GM10266 (cell line): Measurements from ENCODE around the gene SLC27A3.

Source experiments
- DNase-seq: peaks from one replicate; pipeline ENCODE4 v3.0.0; 2012; ENCODE audit errors: extremely low spot score
- CTCF ChIP-seq: IDR thresholded peaks from 2 replicates; pipeline ENCODE4 v1.5.1; 2012; ENCODE audit warnings: mild to moderate bottlenecking, low read depth; ENCODE audit not compliant: control insufficient read depth, insufficient read depth; ENCODE audit errors: missing control alignments

Gene SLC27A3

GRCh38 chr1:153798468-153798780, 23.2 kb downstream of the SLC27A3 start:
- DNase-seq = no peak
- TF ChIP-seq CTCF = no peak

- no peak for TF ChIP-seq CTCF
These were observed 23.8 kb downstream of the SLC27A3 start for GRCh38 chr1:153799016-153799415.

GRCh38 chr1:153799566-153800465, 24.6 kb downstream of the SLC27A3 start:
- no peak for TF ChIP-seq CTCF
- no peak for DNase-seq

More at GRCh38 chr1:153799016-153799415, 23.8 kb downstream of the SLC27A3 start:
- no peak for DNase-seq

GRCh38 chr1:153800516-153800915, 25.3 kb downstream of the SLC27A3 start:
- TF ChIP-seq CTCF = no peak

GRCh38 chr1:153801028-153801625, 25.9 kb downstream of the SLC27A3 start:
- DNase-seq = no peak
- TF ChIP-seq CTCF = no peak

More at GRCh38 chr1:153800516-153800915, 25.3 kb downstream of the SLC27A3 start:
- DNase-seq = no peak

GRCh38 chr1:153801786-153802697, 26.8 kb downstream of the SLC27A3 start:
- no peak for TF ChIP-seq CTCF
- no peak for DNase-seq
